SJSA1 (cell line): Measurements from ENCODE around the gene ZYG11A. TPM values are rescaled to one million over a fixed set of nuclear protein-coding genes. Genes with fewer than 3 reads are reported as not detected.

Experiments
- DNase-seq, 2 experiments: peaks; one replicate each; pipeline ENCODE4 v3.0.0-alpha.2; 2015 to 2020; ENCODE audit warnings: low spot score in 2 of 2, low read depth in 1 of 2
- H3K27ac ChIP-seq: fragments of 250-450 bp; sonication (Bioruptor Pico); 2 replicates; pipeline ENCODE4 v1.5.1; 2020; ENCODE audit warnings: mild to moderate bottlenecking, moderate library complexity
- H3K27me3 ChIP-seq: fragments of 250-450 bp; sonication (Bioruptor Pico); replicated peaks from 2 replicates; pipeline ENCODE4 v1.5.1; 2020; ENCODE audit warnings: mild to moderate bottlenecking, moderate library complexity
- H3K36me3 ChIP-seq: fragments of 250-450 bp; sonication (Bioruptor Pico); 2 replicates; pipeline ENCODE4 v1.5.1; 2020; ENCODE audit warnings: mild to moderate bottlenecking
- H3K4me1 ChIP-seq: fragments of 250-450 bp; sonication (Bioruptor Pico); replicated peaks from 2 replicates; pipeline ENCODE4 v1.6.1; 2021; ENCODE audit warnings: mild to moderate bottlenecking
- H3K4me3 ChIP-seq: fragments of 250-450 bp; sonication (Bioruptor Pico); 2 replicates; pipeline ENCODE4 v1.5.1; 2020; ENCODE audit warnings: mild to moderate bottlenecking
- H3K9me3 ChIP-seq: fragments of 250-450 bp; sonication (Bioruptor Pico); replicated peaks from 2 replicates; pipeline ENCODE4 v1.5.1; 2020; ENCODE audit warnings: mild to moderate bottlenecking
- total RNA-seq: library from RNA; depleted of rRNA; stranded (reverse); fragments of >200 nt; shearing (Covaris generic); gene quantifications from 2 replicates; pipeline ENCODE4 v1.2.3, GENCODE V29; 2014

ZYG11A gene
- total RNA-seq, 1 experiment from 2014 or later, result 2.1 TPM

GRCh38 chr1:52900402-52900801 lies 57.8 kb downstream of the ZYG11A start:
- Histone ChIP-seq H3K4me3 (no peak overlapping the region), H3K9me3 (no peaks in the 10 kb centered on the region), H3K4me1 (peaks cover 8% of the 10 kb centered on the region; the same call in 1 of the 2 replicates), H3K27me3 (no peaks in the 10 kb centered on the region), H3K27ac (no peak overlapping the region), H3K36me3 (no peaks in the 10 kb centered on the region)
- no peak for DNase-seq

- Histone ChIP-seq H3K36me3 (no peaks in the 10 kb centered on the region), H3K4me1 (peaks cover 8% of the 10 kb centered on the region; the same call in 1 of the 2 replicates), H3K27ac (no peak overlapping the region), H3K9me3 (no peaks in the 10 kb centered on the region), H3K27me3 (no peaks in the 10 kb centered on the region), H3K4me3 (no peak overlapping the region)
- no peak for DNase-seq
Observed at GRCh38 chr1:52901384-52901783, 58.8 kb downstream of the ZYG11A start.

DNA sequence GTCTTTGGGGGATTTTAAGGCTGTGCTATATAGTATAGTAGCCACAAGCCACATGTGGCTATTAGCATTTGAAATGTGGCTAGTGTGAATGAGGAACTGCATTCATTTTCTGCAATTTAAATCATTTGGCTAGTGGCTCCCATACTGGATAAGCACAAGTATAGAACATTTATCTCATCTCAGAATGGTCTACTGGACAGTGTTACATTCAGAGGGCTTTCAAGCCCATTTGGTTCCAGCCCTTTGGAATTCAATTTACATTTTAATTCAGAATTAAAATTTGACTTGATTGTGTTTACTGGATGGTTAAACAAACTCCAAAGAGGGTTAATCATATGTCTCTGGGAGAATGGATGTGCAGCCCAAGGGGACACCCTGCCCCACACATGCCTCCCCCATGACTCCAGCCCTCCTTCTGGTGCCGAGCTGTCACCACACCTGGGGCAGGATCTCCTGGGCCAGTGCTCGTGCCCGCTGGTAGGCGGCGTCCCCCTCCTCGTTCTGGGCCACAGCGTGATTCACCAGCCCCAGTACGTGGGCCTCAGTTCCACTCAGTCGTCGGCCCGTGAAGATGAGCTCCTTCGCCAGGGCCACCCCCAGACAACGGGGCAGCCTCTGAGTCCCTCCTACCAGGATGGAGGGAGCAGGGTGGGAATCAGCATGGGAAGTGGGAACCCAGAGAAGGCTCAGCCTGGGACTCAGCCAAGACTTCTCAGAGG lies 61.8 kb downstream of the ZYG11A start:
- H3K4me3 ChIP-seq, result no peak overlapping the region
- DNase-seq, result no peak
- no peak overlapping the region for H3K27ac ChIP-seq
- no peaks in the 10 kb centered on the region for H3K9me3 ChIP-seq
- no peaks in the 10 kb centered on the region for H3K27me3 ChIP-seq
- H3K36me3 ChIP-seq, result no peaks in the 10 kb centered on the region
- peaks cover 8% of the 10 kb centered on the region; the same call in 1 of the 2 replicates for H3K4me1 ChIP-seq

GRCh38 chr1:52904927-52905698 lies 62.6 kb downstream of the ZYG11A start:
- Histone ChIP-seq H3K27ac (no peak overlapping the region), H3K36me3 (no peaks in the 10 kb centered on the region), H3K4me1 (peaks cover 8% of the 10 kb centered on the region; the same call in 1 of the 2 replicates), H3K9me3 (no peaks in the 10 kb centered on the region), H3K4me3 (no peak overlapping the region), H3K27me3 (no peaks in the 10 kb centered on the region)
- peak; percentile 46 to 70 for DNase-seq

- no peaks in the 10 kb centered on the region for H3K27me3 ChIP-seq
- H3K27ac ChIP-seq, result no peak overlapping the region
- no peaks in the 10 kb centered on the region for H3K9me3 ChIP-seq
- no peak overlapping the region for H3K4me3 ChIP-seq
- H3K4me1 ChIP-seq, result peaks cover 8% of the 10 kb centered on the region; the same call in 1 of the 2 replicates
- no peaks in the 10 kb centered on the region for H3K36me3 ChIP-seq
- DNase-seq, result no peak
Observed at GRCh38 chr1:52906135-52906603, 63.6 kb downstream of the ZYG11A start.

DNA sequence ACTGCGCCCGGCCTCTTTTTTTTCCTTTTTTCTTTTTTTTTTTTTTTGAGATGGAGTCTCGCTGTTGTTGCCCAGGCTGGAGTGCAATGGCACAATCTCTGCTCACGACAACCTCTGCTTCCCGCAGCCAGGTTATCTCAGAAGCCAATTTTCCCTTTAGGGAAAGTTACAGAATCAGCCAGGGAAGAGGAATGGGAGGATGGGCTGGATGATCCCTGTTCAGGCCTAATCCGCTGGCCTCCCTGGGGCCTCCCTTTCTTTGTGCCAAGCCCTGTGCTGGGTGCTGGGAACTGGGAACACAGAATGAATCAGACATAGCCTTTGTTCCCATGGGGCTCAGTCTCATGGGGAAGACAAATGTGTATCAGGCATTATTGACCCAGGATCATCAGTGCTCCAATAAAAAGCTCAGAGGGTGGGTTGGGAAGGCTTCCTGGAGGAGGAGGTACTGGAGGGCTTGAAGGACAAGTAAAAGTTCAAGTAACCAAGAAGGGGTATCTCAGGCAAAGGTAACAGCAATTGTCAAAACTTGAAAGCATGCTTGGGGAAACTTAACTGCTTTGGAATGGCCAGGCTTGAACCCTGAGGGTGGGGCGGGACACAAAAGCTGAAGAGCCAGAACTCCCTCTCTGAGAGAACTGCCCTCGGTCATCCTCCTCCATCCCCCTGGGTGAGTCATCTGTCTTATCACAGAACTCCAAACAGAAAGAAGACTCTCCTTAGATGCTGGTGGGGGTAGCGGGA lies 64.7 kb downstream of the ZYG11A start:
- no peaks in the 10 kb centered on the region for H3K9me3 ChIP-seq
- H3K27ac ChIP-seq, result no peak overlapping the region
- no peak overlapping the region for H3K4me3 ChIP-seq
- DNase-seq, result no peak
- peaks cover 8% of the 10 kb centered on the region; the same call in 1 of the 2 replicates for H3K4me1 ChIP-seq
- H3K27me3 ChIP-seq, result no peaks in the 10 kb centered on the region
- no peaks in the 10 kb centered on the region for H3K36me3 ChIP-seq

DNA sequence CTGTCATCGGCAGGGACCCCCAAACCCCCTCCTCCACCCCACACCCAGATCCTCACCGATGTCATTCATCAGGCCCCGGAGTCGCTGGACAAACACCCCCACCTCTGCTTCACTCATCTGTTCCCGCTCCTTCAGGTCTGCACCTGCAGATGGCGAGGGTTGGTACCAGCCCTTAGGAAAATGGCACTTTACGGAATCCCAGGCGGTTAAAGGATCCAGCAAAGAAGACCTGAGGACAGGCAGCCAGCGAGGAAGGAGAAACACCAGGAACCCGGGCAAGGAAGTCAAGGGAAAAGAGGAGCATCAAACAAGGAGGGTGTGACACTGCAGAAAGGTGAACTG lies 65.2 kb downstream of the ZYG11A start:
- DNase-seq, result no peak
- H3K27me3 ChIP-seq, result no peaks in the 10 kb centered on the region
- H3K9me3 ChIP-seq, result no peaks in the 10 kb centered on the region
- no peaks in the 10 kb centered on the region for H3K36me3 ChIP-seq
- H3K4me1 ChIP-seq, result peaks cover 8% of the 10 kb centered on the region; the same call in 1 of the 2 replicates
- H3K27ac ChIP-seq, result no peak overlapping the region
- H3K4me3 ChIP-seq, result no peak overlapping the region

DNA sequence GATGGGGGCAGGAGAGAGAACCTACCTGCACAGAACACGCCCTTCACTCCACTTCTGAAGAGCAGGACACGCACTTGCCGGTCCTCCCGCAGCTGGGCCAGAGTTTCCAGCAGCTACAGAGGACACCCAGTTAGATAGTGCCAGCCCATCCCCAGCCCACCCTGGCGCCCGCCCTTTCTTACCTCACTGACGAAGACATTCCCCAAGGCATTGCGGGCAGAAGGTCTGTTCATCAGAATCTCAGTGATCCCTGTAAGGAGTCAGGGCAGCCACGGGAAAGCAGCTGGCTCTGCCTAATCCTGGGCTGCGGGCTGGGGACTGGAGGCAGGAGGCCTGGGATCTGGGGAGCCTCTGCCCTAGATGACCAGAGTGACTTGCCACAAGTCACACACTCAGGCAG lies 69.0 kb downstream of the ZYG11A start:
- no peak for DNase-seq
- Histone ChIP-seq H3K27ac (no peak overlapping the region), H3K36me3 (no peaks in the 10 kb centered on the region), H3K27me3 (no peaks in the 10 kb centered on the region), H3K4me1 (no peaks in the 10 kb centered on the region), H3K9me3 (no peaks in the 10 kb centered on the region), H3K4me3 (no peak overlapping the region)

DNA sequence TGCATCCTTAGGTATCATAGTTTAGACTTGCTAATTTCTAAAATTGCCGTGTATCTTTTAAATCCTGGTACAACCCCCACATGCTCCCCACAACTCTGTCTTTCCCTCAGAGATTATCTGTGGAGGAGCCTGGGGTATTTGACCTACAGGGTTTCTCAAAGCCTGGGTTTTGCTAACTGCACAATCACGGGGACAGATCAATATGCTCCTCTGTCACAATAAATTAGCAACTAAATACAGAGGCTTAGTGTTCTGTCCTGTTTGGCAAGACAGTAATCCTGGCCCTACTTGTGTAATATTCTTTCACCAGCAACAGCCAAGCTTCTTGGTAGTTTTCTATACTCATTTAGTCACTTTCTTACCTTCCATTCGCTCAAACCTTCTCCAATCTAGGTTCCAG lies 70.5 kb downstream of the ZYG11A start:
- DNase-seq, result no peak
- no peaks in the 10 kb centered on the region for H3K36me3 ChIP-seq
- no peak overlapping the region for H3K4me3 ChIP-seq
- H3K27ac ChIP-seq, result no peak overlapping the region
- H3K27me3 ChIP-seq, result no peaks in the 10 kb centered on the region
- no peaks in the 10 kb centered on the region for H3K4me1 ChIP-seq
- H3K9me3 ChIP-seq, result no peaks in the 10 kb centered on the region; the same call in 1 of the 2 replicates

GRCh38 chr1:52913537-52913936 lies 71.0 kb downstream of the ZYG11A start:
- no peak overlapping the region for H3K4me3 ChIP-seq
- no peaks in the 10 kb centered on the region; the same call in 1 of the 2 replicates for H3K9me3 ChIP-seq
- H3K27me3 ChIP-seq, result no peaks in the 10 kb centered on the region
- no peaks in the 10 kb centered on the region for H3K36me3 ChIP-seq
- H3K4me1 ChIP-seq, result no peaks in the 10 kb centered on the region
- no peak for DNase-seq
- H3K27ac ChIP-seq, result no peak overlapping the region

DNA sequence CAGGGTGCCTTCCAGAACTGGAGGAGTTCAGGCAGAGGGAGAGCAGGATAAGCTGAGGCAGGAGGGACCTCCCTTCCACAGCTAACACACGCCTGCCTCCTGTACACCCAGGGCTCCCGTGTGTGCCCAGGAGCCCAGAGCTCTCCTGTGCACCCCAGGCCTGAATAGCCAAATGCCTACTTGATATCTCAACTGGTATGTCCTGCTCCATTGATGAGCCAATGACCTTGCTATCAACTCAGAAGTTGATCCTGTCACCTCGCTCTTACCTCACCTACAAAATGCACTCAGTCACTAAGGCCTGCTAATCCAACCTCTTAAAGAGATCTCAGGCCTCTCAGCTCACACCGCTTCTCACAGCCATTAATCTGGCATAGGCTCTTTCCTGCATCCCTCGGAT lies 71.9 kb downstream of the ZYG11A start:
- no peaks in the 10 kb centered on the region for H3K36me3 ChIP-seq
- no peaks in the 10 kb centered on the region for H3K4me1 ChIP-seq
- no peaks in the 10 kb centered on the region for H3K27me3 ChIP-seq
- no peak overlapping the region for H3K27ac ChIP-seq
- no peak overlapping the region for H3K4me3 ChIP-seq
- DNase-seq, result no peak
- H3K9me3 ChIP-seq, result no peaks in the 10 kb centered on the region; the same call in 1 of the 2 replicates

DNA sequence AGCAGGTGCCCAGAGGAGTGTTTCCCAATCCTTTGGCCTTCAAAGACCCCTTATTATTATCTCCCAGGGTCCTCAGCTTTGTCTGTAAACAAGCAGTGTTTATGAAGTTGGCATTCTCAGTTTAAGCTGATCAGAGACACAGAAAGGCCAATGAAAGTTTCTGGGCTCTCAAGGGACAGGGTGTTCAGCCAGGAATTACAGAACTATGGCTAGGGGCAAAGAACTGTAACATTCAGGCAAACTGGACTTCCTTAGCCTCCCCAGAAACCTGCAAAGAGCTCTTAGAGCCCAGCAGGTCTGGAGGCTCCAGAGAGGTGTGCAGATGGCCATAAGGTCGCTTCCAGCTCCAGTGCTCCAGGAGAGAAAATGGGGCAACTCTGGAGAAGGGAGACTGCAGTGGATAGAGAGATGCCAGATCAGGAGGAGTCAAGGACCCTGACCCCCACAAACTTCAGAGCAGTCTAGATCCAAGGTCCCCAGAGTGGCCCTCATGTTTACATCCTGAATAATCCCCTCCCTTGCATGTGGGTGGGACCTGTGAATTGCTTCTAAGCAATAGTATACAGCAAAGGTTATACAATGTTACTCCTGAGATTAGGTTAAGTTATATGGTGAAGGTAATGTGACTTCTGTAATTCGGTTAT lies 72.8 kb downstream of the ZYG11A start:
- H3K4me3 ChIP-seq, result no peak overlapping the region
- no peaks in the 10 kb centered on the region for H3K27me3 ChIP-seq
- no peak for DNase-seq

DNA sequence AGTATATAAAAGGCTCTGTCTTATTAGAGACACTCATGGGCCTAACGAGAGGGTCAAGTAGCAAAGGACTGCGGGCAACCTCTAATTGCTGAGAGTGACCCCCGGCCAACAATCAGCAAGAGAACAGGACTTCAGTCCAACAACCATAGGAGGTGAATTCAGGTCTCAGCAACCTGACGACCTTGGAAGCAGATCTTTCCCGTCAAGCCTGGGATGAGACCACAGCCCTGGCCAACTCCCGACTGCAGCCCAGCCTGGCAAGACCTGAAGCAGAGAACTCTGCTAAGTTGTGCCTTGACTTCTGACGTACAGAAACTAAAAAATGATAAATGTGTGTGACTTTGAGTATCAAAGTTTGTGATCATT lies 73.3 kb downstream of the ZYG11A start:
- H3K27me3 ChIP-seq, result no peaks in the 10 kb centered on the region
- H3K4me1 ChIP-seq, result no peaks in the 10 kb centered on the region; the same call in 1 of the 2 replicates
- no peak overlapping the region for H3K27ac ChIP-seq
- H3K4me3 ChIP-seq, result no peak overlapping the region
- no peaks in the 10 kb centered on the region; the same call in 1 of the 2 replicates for H3K9me3 ChIP-seq
- DNase-seq, result no peak
- no peaks in the 10 kb centered on the region for H3K36me3 ChIP-seq

More for the DNA sequence above, 72.8 kb downstream of the ZYG11A start:
- no peak overlapping the region for H3K27ac ChIP-seq
- H3K9me3 ChIP-seq, result no peaks in the 10 kb centered on the region; the same call in 1 of the 2 replicates
- no peaks in the 10 kb centered on the region for H3K36me3 ChIP-seq
- H3K4me1 ChIP-seq, result no peaks in the 10 kb centered on the region
